ENCODE measurements around the gene CDCP2. TPM values are rescaled to one million over a fixed set of nuclear protein-coding genes. Genes with fewer than 3 reads are reported as not detected.

Gene CDCP2
- total and polyA plus RNA-seq, 2 of the 8 experiments (the other 6 are each of a cell fraction or from before 2014, with no cell fraction given), result not detected

DNA sequence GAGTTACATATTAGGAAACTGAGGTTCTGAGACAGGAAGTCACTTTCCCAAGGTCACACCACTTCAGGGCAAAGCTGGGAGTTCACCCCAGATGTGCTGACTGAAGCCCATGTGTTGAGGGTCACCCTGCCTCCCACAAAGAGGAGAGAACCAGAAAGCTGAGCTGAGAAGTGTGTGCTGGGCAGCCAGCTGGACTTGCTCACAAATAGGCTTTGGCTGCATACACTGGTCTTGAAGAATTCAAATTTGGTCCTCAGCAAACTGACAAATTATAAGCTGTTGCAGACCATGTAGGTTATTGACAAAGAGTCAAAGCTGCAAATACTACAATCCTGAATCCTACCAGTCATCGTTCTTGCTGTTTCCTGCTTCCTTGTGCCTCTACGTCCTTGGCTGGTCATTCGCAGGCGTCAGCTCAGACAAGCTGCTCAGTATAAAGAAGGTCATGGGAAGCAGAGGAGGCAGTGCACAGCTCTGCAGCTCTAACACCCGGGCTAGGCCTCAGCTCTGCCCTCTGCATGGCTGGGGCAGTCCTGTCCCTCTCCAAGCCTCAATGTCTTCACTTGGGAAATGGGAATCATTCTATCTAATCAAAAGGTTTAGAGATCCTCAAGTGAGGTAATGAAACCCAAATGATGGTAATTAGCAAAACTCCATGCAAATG lies 40.0 kb downstream of the CDCP2 start (continued):
- TF ChIP-seq, protein P1, sequence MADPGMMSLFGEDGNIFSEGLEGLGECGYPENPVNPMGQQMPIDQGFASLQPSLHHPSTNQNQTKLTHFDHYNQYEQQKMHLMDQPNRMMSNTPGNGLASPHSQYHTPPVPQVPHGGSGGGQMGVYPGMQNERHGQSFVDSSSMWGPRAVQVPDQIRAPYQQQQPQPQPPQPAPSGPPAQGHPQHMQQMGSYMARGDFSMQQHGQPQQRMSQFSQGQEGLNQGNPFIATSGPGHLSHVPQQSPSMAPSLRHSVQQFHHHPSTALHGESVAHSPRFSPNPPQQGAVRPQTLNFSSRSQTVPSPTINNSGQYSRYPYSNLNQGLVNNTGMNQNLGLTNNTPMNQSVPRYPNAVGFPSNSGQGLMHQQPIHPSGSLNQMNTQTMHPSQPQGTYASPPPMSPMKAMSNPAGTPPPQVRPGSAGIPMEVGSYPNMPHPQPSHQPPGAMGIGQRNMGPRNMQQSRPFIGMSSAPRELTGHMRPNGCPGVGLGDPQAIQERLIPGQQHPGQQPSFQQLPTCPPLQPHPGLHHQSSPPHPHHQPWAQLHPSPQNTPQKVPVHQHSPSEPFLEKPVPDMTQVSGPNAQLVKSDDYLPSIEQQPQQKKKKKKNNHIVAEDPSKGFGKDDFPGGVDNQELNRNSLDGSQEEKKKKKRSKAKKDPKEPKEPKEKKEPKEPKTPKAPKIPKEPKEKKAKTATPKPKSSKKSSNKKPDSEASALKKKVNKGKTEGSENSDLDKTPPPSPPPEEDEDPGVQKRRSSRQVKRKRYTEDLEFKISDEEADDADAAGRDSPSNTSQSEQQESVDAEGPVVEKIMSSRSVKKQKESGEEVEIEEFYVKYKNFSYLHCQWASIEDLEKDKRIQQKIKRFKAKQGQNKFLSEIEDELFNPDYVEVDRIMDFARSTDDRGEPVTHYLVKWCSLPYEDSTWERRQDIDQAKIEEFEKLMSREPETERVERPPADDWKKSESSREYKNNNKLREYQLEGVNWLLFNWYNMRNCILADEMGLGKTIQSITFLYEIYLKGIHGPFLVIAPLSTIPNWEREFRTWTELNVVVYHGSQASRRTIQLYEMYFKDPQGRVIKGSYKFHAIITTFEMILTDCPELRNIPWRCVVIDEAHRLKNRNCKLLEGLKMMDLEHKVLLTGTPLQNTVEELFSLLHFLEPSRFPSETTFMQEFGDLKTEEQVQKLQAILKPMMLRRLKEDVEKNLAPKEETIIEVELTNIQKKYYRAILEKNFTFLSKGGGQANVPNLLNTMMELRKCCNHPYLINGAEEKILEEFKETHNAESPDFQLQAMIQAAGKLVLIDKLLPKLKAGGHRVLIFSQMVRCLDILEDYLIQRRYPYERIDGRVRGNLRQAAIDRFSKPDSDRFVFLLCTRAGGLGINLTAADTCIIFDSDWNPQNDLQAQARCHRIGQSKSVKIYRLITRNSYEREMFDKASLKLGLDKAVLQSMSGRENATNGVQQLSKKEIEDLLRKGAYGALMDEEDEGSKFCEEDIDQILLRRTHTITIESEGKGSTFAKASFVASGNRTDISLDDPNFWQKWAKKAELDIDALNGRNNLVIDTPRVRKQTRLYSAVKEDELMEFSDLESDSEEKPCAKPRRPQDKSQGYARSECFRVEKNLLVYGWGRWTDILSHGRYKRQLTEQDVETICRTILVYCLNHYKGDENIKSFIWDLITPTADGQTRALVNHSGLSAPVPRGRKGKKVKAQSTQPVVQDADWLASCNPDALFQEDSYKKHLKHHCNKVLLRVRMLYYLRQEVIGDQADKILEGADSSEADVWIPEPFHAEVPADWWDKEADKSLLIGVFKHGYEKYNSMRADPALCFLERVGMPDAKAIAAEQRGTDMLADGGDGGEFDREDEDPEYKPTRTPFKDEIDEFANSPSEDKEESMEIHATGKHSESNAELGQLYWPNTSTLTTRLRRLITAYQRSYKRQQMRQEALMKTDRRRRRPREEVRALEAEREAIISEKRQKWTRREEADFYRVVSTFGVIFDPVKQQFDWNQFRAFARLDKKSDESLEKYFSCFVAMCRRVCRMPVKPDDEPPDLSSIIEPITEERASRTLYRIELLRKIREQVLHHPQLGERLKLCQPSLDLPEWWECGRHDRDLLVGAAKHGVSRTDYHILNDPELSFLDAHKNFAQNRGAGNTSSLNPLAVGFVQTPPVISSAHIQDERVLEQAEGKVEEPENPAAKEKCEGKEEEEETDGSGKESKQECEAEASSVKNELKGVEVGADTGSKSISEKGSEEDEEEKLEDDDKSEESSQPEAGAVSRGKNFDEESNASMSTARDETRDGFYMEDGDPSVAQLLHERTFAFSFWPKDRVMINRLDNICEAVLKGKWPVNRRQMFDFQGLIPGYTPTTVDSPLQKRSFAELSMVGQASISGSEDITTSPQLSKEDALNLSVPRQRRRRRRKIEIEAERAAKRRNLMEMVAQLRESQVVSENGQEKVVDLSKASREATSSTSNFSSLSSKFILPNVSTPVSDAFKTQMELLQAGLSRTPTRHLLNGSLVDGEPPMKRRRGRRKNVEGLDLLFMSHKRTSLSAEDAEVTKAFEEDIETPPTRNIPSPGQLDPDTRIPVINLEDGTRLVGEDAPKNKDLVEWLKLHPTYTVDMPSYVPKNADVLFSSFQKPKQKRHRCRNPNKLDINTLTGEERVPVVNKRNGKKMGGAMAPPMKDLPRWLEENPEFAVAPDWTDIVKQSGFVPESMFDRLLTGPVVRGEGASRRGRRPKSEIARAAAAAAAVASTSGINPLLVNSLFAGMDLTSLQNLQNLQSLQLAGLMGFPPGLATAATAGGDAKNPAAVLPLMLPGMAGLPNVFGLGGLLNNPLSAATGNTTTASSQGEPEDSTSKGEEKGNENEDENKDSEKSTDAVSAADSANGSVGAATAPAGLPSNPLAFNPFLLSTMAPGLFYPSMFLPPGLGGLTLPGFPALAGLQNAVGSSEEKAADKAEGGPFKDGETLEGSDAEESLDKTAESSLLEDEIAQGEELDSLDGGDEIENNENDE (IDR thresholded peaks at IDR 0.05; ENCODE audit: insufficient replicate concordance, low read length), result no peak
- TF ChIP-seq TBP (IDR thresholded peaks at IDR 0.05; ENCODE audit: low read depth, low read length) (no peak), RFX5 (IDR thresholded peaks at IDR 0.05; ENCODE audit: borderline replicate concordance, low read depth, low read length) (no peak), EP300 (IDR thresholded peaks at IDR 0.05; ENCODE audit: borderline replicate concordance in 1 of 2, low read depth in 2 of 2, low read length in 2 of 2) (no peak), MAFK (IDR thresholded peaks at IDR 0.05; ENCODE audit: low read depth, low read length) (no peak), RAD21 (IDR thresholded peaks at IDR 0.05 in 1 of 2, conservative IDR thresholded peaks at IDR 0.05 in 1 of 2; ENCODE audit: low read depth in 2 of 2, low read length in 2 of 2) (no peak), TAF1 (IDR thresholded peaks at IDR 0.05; ENCODE audit: low read depth, low read length) (no peak), ZNF274 (IDR thresholded peaks at IDR 0.05; ENCODE audit: borderline replicate concordance, extremely low read depth, low read length) (no peak), POU5F1 (IDR thresholded peaks at IDR 0.05; ENCODE audit: low read depth, low read length) (no peak)
- TF ChIP-seq, protein P2, sequence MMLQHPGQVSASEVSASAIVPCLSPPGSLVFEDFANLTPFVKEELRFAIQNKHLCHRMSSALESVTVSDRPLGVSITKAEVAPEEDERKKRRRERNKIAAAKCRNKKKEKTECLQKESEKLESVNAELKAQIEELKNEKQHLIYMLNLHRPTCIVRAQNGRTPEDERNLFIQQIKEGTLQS (IDR thresholded peaks at IDR 0.05; ENCODE audit: insufficient read depth, low read depth, low read length), result no peak

Data from H1 (cell line).